ENCODE results near the gene ZNF23.

DNA sequence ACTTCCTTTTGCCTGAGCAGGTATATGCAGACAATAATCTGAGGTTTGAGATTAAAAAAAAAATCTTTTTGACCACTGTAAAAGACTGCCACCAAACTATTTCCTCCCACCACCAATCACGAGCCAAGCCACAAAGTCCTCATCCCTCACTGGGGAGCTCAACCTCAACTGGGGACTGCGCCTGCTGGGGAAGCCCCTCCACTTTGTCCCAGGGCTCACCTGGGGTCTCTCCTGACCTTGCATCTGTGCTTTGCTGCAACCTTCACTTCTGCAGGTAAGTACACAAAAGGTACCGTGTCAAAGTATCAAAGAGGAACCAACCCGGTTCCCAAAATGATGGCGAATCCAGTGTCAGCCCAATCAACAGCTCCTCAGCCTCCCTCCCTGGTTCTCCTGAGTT, 55.7 kb downstream of the ZNF23 start:
- TF ChIP-seq, protein P1, sequence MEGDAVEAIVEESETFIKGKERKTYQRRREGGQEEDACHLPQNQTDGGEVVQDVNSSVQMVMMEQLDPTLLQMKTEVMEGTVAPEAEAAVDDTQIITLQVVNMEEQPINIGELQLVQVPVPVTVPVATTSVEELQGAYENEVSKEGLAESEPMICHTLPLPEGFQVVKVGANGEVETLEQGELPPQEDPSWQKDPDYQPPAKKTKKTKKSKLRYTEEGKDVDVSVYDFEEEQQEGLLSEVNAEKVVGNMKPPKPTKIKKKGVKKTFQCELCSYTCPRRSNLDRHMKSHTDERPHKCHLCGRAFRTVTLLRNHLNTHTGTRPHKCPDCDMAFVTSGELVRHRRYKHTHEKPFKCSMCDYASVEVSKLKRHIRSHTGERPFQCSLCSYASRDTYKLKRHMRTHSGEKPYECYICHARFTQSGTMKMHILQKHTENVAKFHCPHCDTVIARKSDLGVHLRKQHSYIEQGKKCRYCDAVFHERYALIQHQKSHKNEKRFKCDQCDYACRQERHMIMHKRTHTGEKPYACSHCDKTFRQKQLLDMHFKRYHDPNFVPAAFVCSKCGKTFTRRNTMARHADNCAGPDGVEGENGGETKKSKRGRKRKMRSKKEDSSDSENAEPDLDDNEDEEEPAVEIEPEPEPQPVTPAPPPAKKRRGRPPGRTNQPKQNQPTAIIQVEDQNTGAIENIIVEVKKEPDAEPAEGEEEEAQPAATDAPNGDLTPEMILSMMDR (IDR thresholded peaks at IDR 0.05): no peak
- no peak for TF ChIP-seq POLR2A (IDR thresholded peaks at IDR 0.05)

All from body of pancreas (tissue), 4 donors.